ENCODE data around the gene SLC48A1.

DNA sequence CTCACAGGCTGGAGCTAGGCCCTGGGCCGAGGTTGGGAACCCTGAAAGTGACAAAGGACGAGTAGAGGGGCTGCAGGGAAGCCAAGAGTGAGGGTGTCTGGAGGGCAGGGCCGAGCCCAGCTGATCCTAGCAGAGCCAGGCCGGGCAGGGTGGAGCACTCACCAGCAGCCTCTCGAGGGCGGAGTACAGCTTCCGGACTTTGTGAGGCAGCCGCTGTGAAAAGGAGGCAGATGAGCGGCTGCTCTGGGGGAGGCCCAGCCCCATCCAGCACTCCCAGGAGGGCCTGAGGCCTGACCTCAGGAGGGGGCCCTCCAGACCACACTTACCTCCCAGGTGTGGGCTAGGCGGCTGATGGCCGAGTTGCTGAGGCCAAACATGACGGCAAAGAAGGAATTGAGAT, 33.1 kb upstream of the SLC48A1 start:
- TF ChIP-seq, protein P1, sequence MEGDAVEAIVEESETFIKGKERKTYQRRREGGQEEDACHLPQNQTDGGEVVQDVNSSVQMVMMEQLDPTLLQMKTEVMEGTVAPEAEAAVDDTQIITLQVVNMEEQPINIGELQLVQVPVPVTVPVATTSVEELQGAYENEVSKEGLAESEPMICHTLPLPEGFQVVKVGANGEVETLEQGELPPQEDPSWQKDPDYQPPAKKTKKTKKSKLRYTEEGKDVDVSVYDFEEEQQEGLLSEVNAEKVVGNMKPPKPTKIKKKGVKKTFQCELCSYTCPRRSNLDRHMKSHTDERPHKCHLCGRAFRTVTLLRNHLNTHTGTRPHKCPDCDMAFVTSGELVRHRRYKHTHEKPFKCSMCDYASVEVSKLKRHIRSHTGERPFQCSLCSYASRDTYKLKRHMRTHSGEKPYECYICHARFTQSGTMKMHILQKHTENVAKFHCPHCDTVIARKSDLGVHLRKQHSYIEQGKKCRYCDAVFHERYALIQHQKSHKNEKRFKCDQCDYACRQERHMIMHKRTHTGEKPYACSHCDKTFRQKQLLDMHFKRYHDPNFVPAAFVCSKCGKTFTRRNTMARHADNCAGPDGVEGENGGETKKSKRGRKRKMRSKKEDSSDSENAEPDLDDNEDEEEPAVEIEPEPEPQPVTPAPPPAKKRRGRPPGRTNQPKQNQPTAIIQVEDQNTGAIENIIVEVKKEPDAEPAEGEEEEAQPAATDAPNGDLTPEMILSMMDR (IDR thresholded peaks at IDR 0.05) = no peak
- TF ChIP-seq POLR2A (IDR thresholded peaks at IDR 0.05) = no peak

Measured in heart left ventricle (tissue), 13 donors.